Cardiac muscle cell (in vitro differentiated cells and primary cell): Measurements from ENCODE around the gene RNF10. TPM values are rescaled to one million over a fixed set of nuclear protein-coding genes. Genes with fewer than 3 reads are reported as not detected.
"Not testable (repeated sequence)": the region's sequence is repeated elsewhere in the genome, so short reads cannot be mapped to it uniquely, and the experiment has no call there.

Experiments
- DNase-seq, 2 donors: peaks; one replicate each; pipeline versions ENCODE4 v3.0.0 to v3.0.0-alpha.2; 2010 to 2017; ENCODE audit warnings: low read depth in 1 of 2, low spot score in 1 of 2
- H3K27ac ChIP-seq: fragments of 200-600 bp; sonication (generic); 2 replicates; pipeline ENCODE4 v1.5.1; 2016
- H3K27me3 ChIP-seq: fragments of 200-600 bp; sonication (generic); 2 replicates; pipeline ENCODE4 v1.6.0; 2016; ENCODE audit warnings: control low read depth
- H3K36me3 ChIP-seq: fragments of 200-600 bp; sonication (generic); 2 replicates; pipeline ENCODE4 v1.5.1; 2016; ENCODE audit warnings: control low read depth
- H3K4me1 ChIP-seq: fragments of 200-600 bp; sonication (generic); 2 replicates; pipeline ENCODE4 v1.8.1; 2017; ENCODE audit warnings: low read depth, mild to moderate bottlenecking, mixed run types
- H3K4me3 ChIP-seq: fragments of 200-600 bp; sonication (generic); 2 replicates; pipeline ENCODE4 v1.5.1; 2016; ENCODE audit warnings: mild to moderate bottlenecking
- H3K9me3 ChIP-seq: fragments of 200-600 bp; sonication (generic); 2 replicates; pipeline ENCODE4 v1.5.1; 2017; ENCODE audit warnings: low read depth, mild to moderate bottlenecking, control low read depth
- polyA plus RNA-seq: library from polyadenylated mRNA; unstranded; fragments of >200 nt; fragmentation: Nextera tagmentation; extraction: Ambion mirVana; gene quantifications from 2 replicates; pipeline ENCODE4 v1.2.1, GENCODE V29; 2016
- total RNA-seq: library from RNA; depleted of rRNA; stranded (reverse); fragments of >200 nt; gene quantifications from 2 replicates; pipeline ENCODE4 v1.2.3, GENCODE V29; 2016
- TF ChIP-seq, protein P1 (sequence below): IDR thresholded peaks from 2 replicates; pipeline ENCODE4 v1.5.1; 2012; ENCODE audit warnings: low read depth, mild to moderate bottlenecking, low read length

RNF10 gene
- total and polyA plus RNA-seq, 2 experiments from 2014 or later = 107 to 210 TPM

DNA sequence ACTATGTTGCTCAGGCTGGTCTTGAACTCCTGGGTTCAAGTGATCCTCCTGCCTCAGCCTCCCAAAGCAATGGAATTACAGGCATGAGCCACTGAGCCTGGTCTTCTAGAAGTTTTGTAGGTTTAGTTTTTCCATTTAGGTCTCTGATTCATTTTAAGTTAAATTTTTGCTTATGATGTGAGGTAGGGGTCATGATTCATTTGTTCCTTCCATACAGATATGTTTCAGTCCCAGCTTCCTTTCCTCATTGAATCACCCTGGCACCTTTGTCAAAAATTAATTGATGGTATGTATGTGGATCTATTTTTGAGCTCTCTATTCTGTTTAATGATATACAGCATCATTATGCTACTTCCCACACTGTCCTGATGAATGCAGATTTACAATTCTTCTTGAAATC, 80.7 kb downstream of the RNF10 start:
- Histone ChIP-seq H3K9me3 (no peaks in the 10 kb centered on the region), H3K36me3 (no peaks in the 10 kb centered on the region), H3K4me1 (no peaks in the 10 kb centered on the region), H3K4me3 (no peak overlapping the region), H3K27ac (no peak overlapping the region), H3K27me3 (peaks cover 8% of the 10 kb centered on the region)
- DNase-seq = no peak
- TF ChIP-seq, protein P1, sequence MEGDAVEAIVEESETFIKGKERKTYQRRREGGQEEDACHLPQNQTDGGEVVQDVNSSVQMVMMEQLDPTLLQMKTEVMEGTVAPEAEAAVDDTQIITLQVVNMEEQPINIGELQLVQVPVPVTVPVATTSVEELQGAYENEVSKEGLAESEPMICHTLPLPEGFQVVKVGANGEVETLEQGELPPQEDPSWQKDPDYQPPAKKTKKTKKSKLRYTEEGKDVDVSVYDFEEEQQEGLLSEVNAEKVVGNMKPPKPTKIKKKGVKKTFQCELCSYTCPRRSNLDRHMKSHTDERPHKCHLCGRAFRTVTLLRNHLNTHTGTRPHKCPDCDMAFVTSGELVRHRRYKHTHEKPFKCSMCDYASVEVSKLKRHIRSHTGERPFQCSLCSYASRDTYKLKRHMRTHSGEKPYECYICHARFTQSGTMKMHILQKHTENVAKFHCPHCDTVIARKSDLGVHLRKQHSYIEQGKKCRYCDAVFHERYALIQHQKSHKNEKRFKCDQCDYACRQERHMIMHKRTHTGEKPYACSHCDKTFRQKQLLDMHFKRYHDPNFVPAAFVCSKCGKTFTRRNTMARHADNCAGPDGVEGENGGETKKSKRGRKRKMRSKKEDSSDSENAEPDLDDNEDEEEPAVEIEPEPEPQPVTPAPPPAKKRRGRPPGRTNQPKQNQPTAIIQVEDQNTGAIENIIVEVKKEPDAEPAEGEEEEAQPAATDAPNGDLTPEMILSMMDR = no peak

DNA sequence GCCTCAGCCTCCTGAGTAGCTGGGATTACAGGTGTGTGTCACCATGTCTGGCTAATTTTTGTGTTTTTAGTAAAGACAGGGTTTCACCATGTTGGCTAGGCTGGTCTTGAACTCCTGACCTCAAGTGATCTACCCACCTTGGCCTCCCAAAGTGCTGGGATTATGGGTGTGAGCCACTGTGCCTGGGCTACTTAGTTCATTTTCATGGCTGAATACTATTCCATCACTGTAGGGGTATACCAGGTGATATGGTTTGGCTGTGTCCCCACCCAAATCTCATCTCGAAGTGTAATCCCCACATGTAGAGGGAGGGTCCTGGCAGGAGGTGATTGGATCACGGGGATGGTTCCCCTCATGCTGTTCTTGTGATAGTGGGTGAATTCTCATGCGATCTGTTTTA, 83.0 kb downstream of the RNF10 start:
- not testable (repeated sequence) for DNase-seq, H3K27me3 ChIP-seq, H3K9me3 ChIP-seq, H3K36me3 ChIP-seq, H3K4me1 ChIP-seq, H3K4me3 ChIP-seq, H3K27ac ChIP-seq

DNA sequence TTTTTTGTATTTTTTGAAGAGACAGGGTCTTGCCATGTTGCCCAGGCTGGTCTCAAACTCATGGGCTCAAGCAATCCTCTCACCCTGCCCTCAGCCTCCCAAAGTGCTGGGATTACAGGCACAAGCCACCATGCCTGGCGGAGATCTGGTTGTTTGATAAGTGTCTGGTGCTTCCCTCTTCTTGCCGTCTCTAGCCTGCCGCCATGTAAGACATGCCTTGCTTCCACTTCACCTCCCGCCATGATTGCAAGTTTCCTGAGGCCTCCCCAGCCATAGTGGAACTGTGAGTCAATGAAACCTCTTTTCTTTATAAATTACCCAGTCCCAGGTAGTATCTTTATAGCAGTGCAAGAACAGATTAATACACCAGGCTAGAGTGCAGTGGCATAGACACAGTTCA, 83.6 kb downstream of the RNF10 start:
- not testable (repeated sequence) for H3K36me3 ChIP-seq, H3K27ac ChIP-seq, H3K4me3 ChIP-seq, DNase-seq, H3K27me3 ChIP-seq, H3K4me1 ChIP-seq, H3K9me3 ChIP-seq

DNA sequence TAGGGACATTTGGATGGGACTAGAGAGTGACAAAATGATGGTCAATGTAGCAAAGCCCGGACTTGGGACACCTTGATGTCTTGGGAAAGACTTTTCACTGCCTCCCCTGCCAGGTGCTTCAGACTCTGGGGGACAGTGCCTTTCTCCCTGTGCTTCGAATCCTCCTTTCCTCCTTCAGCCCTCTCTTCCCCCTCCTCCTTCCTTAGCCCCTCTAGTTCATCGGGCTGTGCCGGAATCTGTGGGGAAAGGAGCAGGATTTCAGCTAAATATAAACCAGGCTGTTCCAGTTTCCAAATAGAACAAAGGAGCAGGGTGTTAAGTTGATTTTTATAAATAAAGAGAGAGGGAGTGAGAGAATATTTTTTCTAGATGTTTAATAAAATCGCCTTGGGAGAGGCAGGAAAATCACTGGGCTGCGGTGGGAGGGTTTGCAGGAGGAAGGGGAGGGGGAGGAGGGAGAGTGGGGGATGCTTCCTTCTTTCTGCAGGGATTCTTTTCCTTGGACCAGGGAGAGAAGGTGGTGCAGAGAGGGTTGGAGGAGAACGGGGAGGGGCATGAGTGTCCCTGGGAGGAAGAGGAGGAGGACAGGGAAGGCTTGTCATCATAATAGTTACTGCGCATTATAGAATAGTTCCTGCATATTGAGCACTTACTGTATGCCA, 84.9 kb downstream of the RNF10 start:
- Histone ChIP-seq H3K9me3 (no peaks in the 10 kb centered on the region), H3K4me3 (no peak overlapping the region), H3K27me3 (peaks cover 9% of the 10 kb centered on the region), H3K36me3 (no peaks in the 10 kb centered on the region), H3K27ac (no peak overlapping the region), H3K4me1 (no peaks in the 10 kb centered on the region)
- DNase-seq = no peak
- TF ChIP-seq, protein P1 = no peak

DNA sequence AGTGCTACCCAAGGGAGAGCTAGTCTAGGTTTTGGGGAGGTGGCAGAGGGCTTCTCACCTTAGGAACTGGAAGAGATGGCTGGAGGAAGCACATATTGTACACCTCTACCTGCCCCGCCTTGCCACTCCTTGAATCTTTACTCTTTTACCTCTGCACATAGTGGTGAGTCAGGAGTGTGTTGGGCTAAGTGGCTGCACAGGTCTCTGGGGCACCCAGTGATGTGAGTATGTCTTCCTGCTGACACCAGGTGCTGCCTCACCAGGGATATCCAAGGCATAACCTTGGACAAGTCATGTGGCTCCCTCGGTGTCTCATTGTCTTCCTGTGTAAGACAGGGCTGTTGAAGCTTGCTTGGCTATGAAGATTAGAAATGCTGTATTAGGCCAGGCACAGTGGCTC, 86.5 kb downstream of the RNF10 start:
- no peaks in the 10 kb centered on the region for H3K9me3 ChIP-seq
- H3K36me3 ChIP-seq = no peaks in the 10 kb centered on the region
- H3K4me1 ChIP-seq = no peaks in the 10 kb centered on the region
- no peak overlapping the region for H3K4me3 ChIP-seq
- H3K27me3 ChIP-seq = peaks cover 3% of the 10 kb centered on the region
- H3K27ac ChIP-seq = no peak overlapping the region
- TF ChIP-seq, protein P1 = no peak
- no peak for DNase-seq

DNA sequence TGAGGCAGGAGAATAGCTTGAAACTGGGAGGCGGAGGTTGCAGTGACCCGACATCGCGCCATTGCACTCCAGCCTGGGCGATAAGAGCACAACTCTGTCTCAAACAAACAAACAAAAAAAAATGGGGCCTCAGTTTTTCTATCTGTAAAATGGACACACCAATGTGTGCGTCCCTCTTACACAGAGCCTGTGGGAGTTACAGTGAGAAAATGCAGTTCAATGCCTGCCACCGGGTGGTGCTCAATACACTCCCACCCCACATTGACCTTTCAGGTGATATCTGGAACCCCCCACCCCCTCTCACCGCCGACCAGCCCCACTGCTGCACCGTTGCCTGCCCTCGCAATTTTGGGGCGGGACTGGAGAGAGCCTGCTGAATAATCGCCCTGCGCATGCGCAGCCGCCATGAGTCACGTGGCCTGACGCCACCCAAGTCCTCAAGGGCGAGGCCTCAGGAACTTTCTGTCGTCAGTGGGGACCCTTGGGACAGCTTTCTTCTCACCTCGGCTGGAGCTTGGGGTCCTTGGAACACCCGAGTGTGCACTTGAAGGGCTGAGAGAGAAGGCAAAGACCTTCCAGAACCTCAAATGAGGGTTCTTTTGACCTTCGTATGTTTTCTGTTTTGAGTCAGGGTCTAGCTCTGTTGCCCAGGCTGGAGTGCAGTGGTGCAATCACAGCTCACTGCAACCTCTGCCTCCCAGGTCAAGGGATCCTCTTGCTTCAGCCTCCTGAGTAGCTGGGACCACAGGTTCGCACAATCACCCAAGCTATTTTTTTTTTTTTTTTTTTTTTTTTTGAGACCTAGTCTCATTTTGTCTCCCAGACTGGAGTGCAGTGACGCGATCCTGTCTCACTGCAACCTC, 91.6 kb downstream of the RNF10 start:
- no peak overlapping the region for H3K4me3 ChIP-seq
- H3K27ac ChIP-seq = no peak overlapping the region
- H3K4me1 ChIP-seq = no peaks in the 10 kb centered on the region
- TF ChIP-seq, protein P1 = no peak
- DNase-seq = no peak
- no peaks in the 10 kb centered on the region for H3K27me3 ChIP-seq
- no peaks in the 10 kb centered on the region for H3K9me3 ChIP-seq
- no peaks in the 10 kb centered on the region for H3K36me3 ChIP-seq

Other genes starting within 250 kb of the RNF10 start
- not detected in 2 replicates for gene RNU4-2, start 242.5 kb upstream of the RNF10 start, total RNA-seq
- gene RNU4-2, start 242.5 kb upstream of the RNF10 start, polyA plus RNA-seq = not detected in 2 replicates
- not detected in 2 replicates for gene RNU4-1, start 241.1 kb upstream of the RNF10 start, total RNA-seq
- not detected in 2 replicates for gene RNU4-1, start 241.1 kb upstream of the RNF10 start, polyA plus RNA-seq
- gene SIRT4, start 232.0 kb upstream of the RNF10 start, total RNA-seq = 7.4 and 10.3 TPM in 2 replicates
- gene SIRT4, start 232.0 kb upstream of the RNF10 start, polyA plus RNA-seq = 6.7 and 15.8 TPM in 2 replicates
- gene PLA2G1B, start 206.6 kb upstream of the RNF10 start, total RNA-seq = not detected in 2 replicates
- gene PLA2G1B, start 206.6 kb upstream of the RNF10 start, polyA plus RNA-seq = not detected in 2 replicates
- gene MSI1, start 165.2 kb upstream of the RNF10 start, total RNA-seq = 22.5 and 28.8 TPM in 2 replicates
- 26.2 and 38.7 TPM in 2 replicates for gene MSI1, start 165.2 kb upstream of the RNF10 start, polyA plus RNA-seq
- gene COX6A1, start 96.2 kb upstream of the RNF10 start, total RNA-seq = 759 and 1,227 TPM in 2 replicates
- 1,076 and 1,511 TPM in 2 replicates for gene COX6A1, start 96.2 kb upstream of the RNF10 start, polyA plus RNA-seq
- 11.9 and 21.1 TPM in 2 replicates for gene TRIAP1, start 88.0 kb upstream of the RNF10 start, total RNA-seq
- 41.9 and 58.8 TPM in 2 replicates for gene TRIAP1, start 88.0 kb upstream of the RNF10 start, polyA plus RNA-seq
- 13.8 and 19.3 TPM in 2 replicates for gene GATC, start 87.9 kb upstream of the RNF10 start, total RNA-seq
- 11.4 and 12.7 TPM in 2 replicates for gene GATC, start 87.9 kb upstream of the RNF10 start, polyA plus RNA-seq
- 126 and 131 TPM in 2 replicates for gene SRSF9, start 64.6 kb upstream of the RNF10 start, total RNA-seq
- 195 and 205 TPM in 2 replicates for gene SRSF9, start 64.6 kb upstream of the RNF10 start, polyA plus RNA-seq
- gene DYNLL1, start 38.2 kb upstream of the RNF10 start, total RNA-seq = 186 and 248 TPM in 2 replicates
- 534 and 546 TPM in 2 replicates for gene DYNLL1, start 38.2 kb upstream of the RNF10 start, polyA plus RNA-seq
- gene COQ5, start 5.2 kb upstream of the RNF10 start, total RNA-seq = 61.8 and 67.2 TPM in 2 replicates
- 99.3 and 112 TPM in 2 replicates for gene COQ5, start 5.2 kb upstream of the RNF10 start, polyA plus RNA-seq
- 27.9 and 32.8 TPM in 2 replicates for gene POP5, start 47.0 kb downstream of the RNF10 start, total RNA-seq
- gene POP5, start 47.0 kb downstream of the RNF10 start, polyA plus RNA-seq = 59.2 and 75.3 TPM in 2 replicates
- not detected in 2 replicates for gene CABP1, start 106.3 kb downstream of the RNF10 start, total RNA-seq
- not detected in 2 replicates for gene CABP1, start 106.3 kb downstream of the RNF10 start, polyA plus RNA-seq
- gene MLEC, start 152.8 kb downstream of the RNF10 start, total RNA-seq = 122 and 137 TPM in 2 replicates
- 159 and 215 TPM in 2 replicates for gene MLEC, start 152.8 kb downstream of the RNF10 start, polyA plus RNA-seq
- 22.0 and 28.2 TPM in 2 replicates for gene UNC119B, start 176.1 kb downstream of the RNF10 start, total RNA-seq
- gene UNC119B, start 176.1 kb downstream of the RNF10 start, polyA plus RNA-seq = 14.1 and 14.7 TPM in 2 replicates
- 34.3 and 59.8 TPM in 2 replicates for gene ACADS, start 191.5 kb downstream of the RNF10 start, total RNA-seq
- 35.9 and 77.1 TPM in 2 replicates for gene ACADS, start 191.5 kb downstream of the RNF10 start, polyA plus RNA-seq